ENCODE data around the gene PNPLA8.

The PNPLA8 gene

DNA sequence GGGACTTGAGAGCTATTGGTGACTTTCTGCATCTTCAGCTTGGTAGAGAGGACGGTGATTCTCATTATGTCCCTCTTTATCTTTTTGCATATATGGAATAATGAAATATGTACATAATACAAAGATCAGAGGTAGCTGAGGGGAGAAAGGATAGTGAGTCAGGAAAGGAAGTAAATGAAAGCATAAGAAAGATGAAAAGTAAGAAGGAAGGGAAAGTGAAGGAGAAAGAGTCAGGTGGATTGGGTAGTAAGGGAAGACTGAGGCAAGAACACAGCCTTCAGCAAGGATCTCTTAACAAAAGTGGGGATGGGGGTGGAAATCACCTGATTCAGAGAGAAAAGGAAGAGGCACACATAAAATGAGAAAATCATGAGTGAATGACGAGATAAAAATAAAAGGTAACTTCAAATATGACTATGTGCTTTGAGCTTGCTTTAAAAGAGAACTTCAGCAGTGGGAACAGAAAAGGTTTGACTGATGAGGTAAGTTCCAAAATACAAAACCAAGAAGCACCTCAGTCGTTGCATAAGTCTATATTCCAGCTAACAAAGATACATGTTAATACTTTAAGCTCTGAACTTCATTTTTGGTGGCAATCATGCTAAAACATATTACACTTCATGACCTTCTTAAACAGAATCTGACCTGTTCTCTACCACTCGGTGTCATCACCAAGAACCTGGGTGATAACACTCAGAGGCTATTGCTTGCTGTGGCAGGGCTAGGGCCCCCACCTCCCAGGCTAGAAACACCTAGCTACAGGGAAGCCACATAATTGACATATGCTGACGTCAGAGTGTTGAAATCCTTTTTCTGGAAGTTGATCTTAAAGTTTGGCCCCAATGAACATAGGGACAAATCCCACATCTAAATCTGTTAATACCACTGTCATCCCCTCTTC is 102.6 kb downstream of the PNPLA8 start:
- no peak for DNase-seq
- H3K27ac ChIP-seq (ENCODE audit: low read length) = no peak overlapping the region
- no peaks in the 10 kb centered on the region for H3K9me3 ChIP-seq (replicated peaks; ENCODE audit: insufficient read depth, low read length)
- H3K9ac ChIP-seq (ENCODE audit: low read length) = no peak overlapping the region
- no peaks in the 10 kb centered on the region for H3K4me1 ChIP-seq (ENCODE audit: low read length)
- H2AFZ ChIP-seq (ENCODE audit: low read length) = no peak overlapping the region
- no peaks in the 10 kb centered on the region for H3K79me2 ChIP-seq (ENCODE audit: low read length)
- H4K20me1 ChIP-seq (ENCODE audit: insufficient read depth, low read length) = no peaks in the 10 kb centered on the region
- no peak overlapping the region for H3K4me2 ChIP-seq (ENCODE audit: low read depth, low read length)
- no peaks in the 10 kb centered on the region for H3K9me2 ChIP-seq (replicated peaks; ENCODE audit: insufficient read depth, low read length)
- no peak overlapping the region for H3K4me3 ChIP-seq (ENCODE audit: low read length)
- H3F3A ChIP-seq (ENCODE audit: insufficient read depth, low read length) = no peaks in the 10 kb centered on the region
- no peaks in the 10 kb centered on the region for H3K27me3 ChIP-seq (replicated peaks; ENCODE audit: insufficient read depth, low read length)
- no peaks in the 10 kb centered on the region for H3K36me3 ChIP-seq (replicated peaks; ENCODE audit: insufficient read depth, low read length)
- TF ChIP-seq, protein P1, sequence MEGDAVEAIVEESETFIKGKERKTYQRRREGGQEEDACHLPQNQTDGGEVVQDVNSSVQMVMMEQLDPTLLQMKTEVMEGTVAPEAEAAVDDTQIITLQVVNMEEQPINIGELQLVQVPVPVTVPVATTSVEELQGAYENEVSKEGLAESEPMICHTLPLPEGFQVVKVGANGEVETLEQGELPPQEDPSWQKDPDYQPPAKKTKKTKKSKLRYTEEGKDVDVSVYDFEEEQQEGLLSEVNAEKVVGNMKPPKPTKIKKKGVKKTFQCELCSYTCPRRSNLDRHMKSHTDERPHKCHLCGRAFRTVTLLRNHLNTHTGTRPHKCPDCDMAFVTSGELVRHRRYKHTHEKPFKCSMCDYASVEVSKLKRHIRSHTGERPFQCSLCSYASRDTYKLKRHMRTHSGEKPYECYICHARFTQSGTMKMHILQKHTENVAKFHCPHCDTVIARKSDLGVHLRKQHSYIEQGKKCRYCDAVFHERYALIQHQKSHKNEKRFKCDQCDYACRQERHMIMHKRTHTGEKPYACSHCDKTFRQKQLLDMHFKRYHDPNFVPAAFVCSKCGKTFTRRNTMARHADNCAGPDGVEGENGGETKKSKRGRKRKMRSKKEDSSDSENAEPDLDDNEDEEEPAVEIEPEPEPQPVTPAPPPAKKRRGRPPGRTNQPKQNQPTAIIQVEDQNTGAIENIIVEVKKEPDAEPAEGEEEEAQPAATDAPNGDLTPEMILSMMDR (IDR thresholded peaks at IDR 0.05; ENCODE audit: low read length) = no peak
- TF ChIP-seq EZH2phosphoT487 (IDR thresholded peaks at IDR 0.05; ENCODE audit: low read length) (no peak), EZH2 (optimal IDR thresholded peaks at IDR 0.05; ENCODE audit: low read depth, low read length) (no peak)

DNA sequence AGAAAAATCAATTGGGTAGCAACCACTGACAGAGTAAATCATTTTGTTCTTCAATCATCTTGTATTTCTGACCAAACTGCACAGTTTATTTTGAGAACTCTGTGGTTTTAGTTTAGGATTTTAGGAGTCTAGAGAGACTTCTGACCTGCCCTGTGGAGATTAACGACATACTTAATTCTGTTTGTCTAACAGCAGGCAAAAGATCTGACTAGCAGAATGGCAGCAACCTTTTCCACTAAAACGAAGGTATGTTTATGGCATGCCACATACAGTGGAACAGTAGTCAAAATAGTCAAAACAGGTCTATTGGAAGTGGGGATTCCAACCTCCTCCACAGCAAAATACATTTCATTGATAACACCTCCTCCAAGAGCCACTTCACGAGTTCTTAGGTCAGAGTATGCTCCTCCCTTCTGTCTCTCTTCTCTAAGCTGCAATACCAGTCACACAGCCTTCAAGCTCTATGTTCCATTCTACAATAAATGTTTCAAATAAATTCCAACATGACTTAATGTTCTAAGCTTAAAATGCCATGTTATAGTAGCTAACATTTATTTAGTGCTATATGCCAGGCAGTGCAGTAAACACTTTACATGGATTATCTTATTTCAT is 104.1 kb downstream of the PNPLA8 start:
- Histone ChIP-seq H3K4me1 (ENCODE audit: low read length) (peaks cover 10% of the 10 kb centered on the region), H3K4me2 (ENCODE audit: low read depth, low read length) (no peak overlapping the region), H3K27ac (ENCODE audit: low read length) (no peak overlapping the region), H3K9ac (ENCODE audit: low read length) (no peak overlapping the region), H3K79me2 (ENCODE audit: low read length) (no peaks in the 10 kb centered on the region), H3K9me3 (replicated peaks; ENCODE audit: insufficient read depth, low read length) (no peaks in the 10 kb centered on the region), H2AFZ (ENCODE audit: low read length) (no peak overlapping the region), H3F3A (ENCODE audit: insufficient read depth, low read length) (peaks cover 6% of the 10 kb centered on the region), H3K36me3 (replicated peaks; ENCODE audit: insufficient read depth, low read length) (no peaks in the 10 kb centered on the region), H3K27me3 (replicated peaks; ENCODE audit: insufficient read depth, low read length) (no peaks in the 10 kb centered on the region), H3K9me2 (replicated peaks; ENCODE audit: insufficient read depth, low read length) (no peaks in the 10 kb centered on the region), H3K4me3 (ENCODE audit: low read length) (no peak overlapping the region), H4K20me1 (ENCODE audit: insufficient read depth, low read length) (no peaks in the 10 kb centered on the region)
- TF ChIP-seq, protein P1 (IDR thresholded peaks at IDR 0.05; ENCODE audit: low read length) = no peak
- TF ChIP-seq EZH2phosphoT487 (IDR thresholded peaks at IDR 0.05; ENCODE audit: low read length) = no peak
- TF ChIP-seq EZH2 (optimal IDR thresholded peaks at IDR 0.05; ENCODE audit: low read depth, low read length) = no peak
- DNase-seq = no peak

Measured in MM.1S (cell line).